Activated CD8-positive, alpha-beta memory T cell treated with anti-CD3 and anti-CD28 coated beads for 36 hours (primary cell): ENCODE data around the gene ARHGAP26. TPM values are rescaled to one million over a fixed set of nuclear protein-coding genes. Genes with fewer than 3 reads are reported as not detected.

Experiments
- CTCF ChIA-PET: fragments of 350-600 bp; sonication (Branson Sonifier 250); formaldehyde crosslinking; loops from one replicate; lab custom pipeline; 2021; ENCODE audit warnings: antibody characterized with exemption; lab: Charles Lee
- POLR2A ChIA-PET: fragments of 350-600 bp; sonication (Branson Sonifier 250); formaldehyde crosslinking; loops from one replicate; lab custom pipeline; 2021; ENCODE audit warnings: antibody characterized with exemption; lab: Charles Lee
- total RNA-seq, 2 experiments: library from RNA; stranded (reverse); gene quantifications; one replicate each; pipeline ENCODE4 v1.2.3, GENCODE V29; 2021

Gene ARHGAP26
- total RNA-seq = 10 to 100 TPM; 15.6 to 15.7 TPM

- CTCF ChIA-PET = interaction anchor here (0.7 to 5.8 kb wide), 15 partner anchors 13 to 118 kb away, joined by 3 to 54 read pairs (median 7); no protein-coding TSS in a partner anchor
- POLR2A ChIA-PET = interaction anchor here (0.6 to 4.9 kb wide), 8 partner anchors 12 to 97 kb away, joined by 3 to 32 read pairs (median 12); no protein-coding TSS in a partner anchor
Observed at GRCh38 chr5:142769793-142770649, at the start of gene ARHGAP26. Gene ARHGAP26, plus strand, starts transcription at chr5:142770377. Its CDS starts 385 bp downstream, at chr5:142770762.

- CTCF ChIA-PET = interaction anchor here (1.0 to 4.6 kb wide), 5 partner anchors 7 to 159 kb away, joined by 3 to 22 read pairs (median 3); no protein-coding TSS in a partner anchor
- POLR2A ChIA-PET = no interaction called here
Observed at GRCh38 chr5:142720641-142721271, 49.4 kb upstream of the ARHGAP26 start.

- CTCF ChIA-PET = interaction anchor here (0.8 to 4.6 kb wide), 4 partner anchors 9 to 78 kb away, joined by 3 to 22 read pairs (median 3); partner anchors contain the start of gene ARHGAP26
- POLR2A ChIA-PET = no interaction called here
Observed at GRCh38 chr5:142722146-142722545, 48.0 kb upstream of the ARHGAP26 start.

- POLR2A ChIA-PET = no interaction called here
- CTCF ChIA-PET = interaction anchor here (0.6 to 4.6 kb wide), 3 partner anchors 9 to 471 kb away, joined by 3 to 22 read pairs (median 5); partner anchors contain the start of gene ARHGAP26
Observed at GRCh38 chr5:142722896-142723295, 47.3 kb upstream of the ARHGAP26 start.

- CTCF ChIA-PET = interaction anchor here (0.7 to 4.6 kb wide), 2 partner anchors 11 to 214 kb away, joined by 6 to 22 read pairs; no protein-coding TSS in a partner anchor
Observed at GRCh38 chr5:142724821-142725220, 45.4 kb upstream of the ARHGAP26 start.

GRCh38 chr5:142725231-142726187 lies 44.7 kb upstream of the ARHGAP26 start:
- ChIA-PET CTCF (interaction anchor here (0.7 to 4.6 kb wide), 2 partner anchors 12 to 213 kb away, joined by 6 to 22 read pairs; no protein-coding TSS in a partner anchor), POLR2A (no interaction called here)

More at GRCh38 chr5:142724821-142725220, 45.4 kb upstream of the ARHGAP26 start:
- POLR2A ChIA-PET = no interaction called here

- CTCF ChIA-PET = no interaction called here
- POLR2A ChIA-PET = no interaction called here
Observed at GRCh38 chr5:142726188-142726731, 43.9 kb upstream of the ARHGAP26 start.

GRCh38 chr5:142727735-142728047 lies 42.5 kb upstream of the ARHGAP26 start:
- CTCF ChIA-PET = interaction anchor here (1.2 to 1.4 kb wide), 3 partner anchors 10 to 21 kb away, joined by 3 to 5 read pairs (median 4); no protein-coding TSS in a partner anchor
- POLR2A ChIA-PET = no interaction called here

GRCh38 chr5:142735323-142736246 lies 34.6 kb upstream of the ARHGAP26 start:
- CTCF ChIA-PET = interaction anchor here (1.0 to 1.4 kb wide), 7 partner anchors 12 to 145 kb away, joined by 3 to 5 read pairs (median 4); no protein-coding TSS in a partner anchor
- POLR2A ChIA-PET = no interaction called here

- CTCF ChIA-PET = interaction anchor here (1.0 to 1.4 kb wide), 4 partner anchors 12 to 131 kb away, joined by 3 to 5 read pairs (median 4); no protein-coding TSS in a partner anchor
- POLR2A ChIA-PET = no interaction called here
Observed at GRCh38 chr5:142736247-142736632, 33.9 kb upstream of the ARHGAP26 start.

GRCh38 chr5:142737179-142737578 lies 33.0 kb upstream of the ARHGAP26 start:
- ChIA-PET POLR2A (no interaction called here), CTCF (interaction anchor here (1.1 to 1.4 kb wide), 3 partner anchors 9 to 24 kb away, joined by 3 to 4 read pairs (median 4); no protein-coding TSS in a partner anchor)

- POLR2A ChIA-PET = no interaction called here
- CTCF ChIA-PET = interaction anchor here (1.2 to 1.6 kb wide), 3 partner anchors 28 to 140 kb away, joined by 3 to 4 read pairs (median 3); no protein-coding TSS in a partner anchor
Observed at GRCh38 chr5:142740474-142741242, 29.5 kb upstream of the ARHGAP26 start.

GRCh38 chr5:142743592-142744441 lies 26.4 kb upstream of the ARHGAP26 start:
- POLR2A ChIA-PET = no interaction called here
- CTCF ChIA-PET = interaction anchor here (1.0 to 1.6 kb wide), 3 partner anchors 9 to 145 kb away, joined by 3 to 6 read pairs (median 5); no protein-coding TSS in a partner anchor

GRCh38 chr5:142745268-142745667 lies 24.9 kb upstream of the ARHGAP26 start:
- CTCF ChIA-PET = interaction anchor here (0.8 to 1.7 kb wide), 4 partner anchors 32 to 143 kb away, joined by 3 to 6 read pairs (median 4); no protein-coding TSS in a partner anchor
- POLR2A ChIA-PET = no interaction called here
